ENCODE data around the gene C11orf86.

The C11orf86 gene

GRCh38 chr11:66966351-66966750 lies 8.8 kb upstream of the C11orf86 start:
- no peak overlapping the region for H3K4me3 ChIP-seq (ENCODE audit: insufficient read depth, low read depth, low read length)
- no peaks in the 10 kb centered on the region for H3K4me1 ChIP-seq (ENCODE audit: control insufficient read depth, insufficient read depth, low read length)
- no peaks in the 10 kb centered on the region for H3K36me3 ChIP-seq (ENCODE audit: control insufficient read depth, insufficient read depth, low read length)
- no peaks in the 10 kb centered on the region for H3K9me3 ChIP-seq (ENCODE audit: control insufficient read depth, low read length)
- H3K27ac ChIP-seq (ENCODE audit: insufficient read depth, low read depth, low read length, poor library complexity, severe bottlenecking): no peak overlapping the region
- no peaks in the 10 kb centered on the region for H3K27me3 ChIP-seq (ENCODE audit: control insufficient read depth, insufficient read depth, low read length, poor library complexity, severe bottlenecking)
- 90 to 94% methylated on average over 5 of the region's 5 CpGs for WGBS, 2 experiments

DNA sequence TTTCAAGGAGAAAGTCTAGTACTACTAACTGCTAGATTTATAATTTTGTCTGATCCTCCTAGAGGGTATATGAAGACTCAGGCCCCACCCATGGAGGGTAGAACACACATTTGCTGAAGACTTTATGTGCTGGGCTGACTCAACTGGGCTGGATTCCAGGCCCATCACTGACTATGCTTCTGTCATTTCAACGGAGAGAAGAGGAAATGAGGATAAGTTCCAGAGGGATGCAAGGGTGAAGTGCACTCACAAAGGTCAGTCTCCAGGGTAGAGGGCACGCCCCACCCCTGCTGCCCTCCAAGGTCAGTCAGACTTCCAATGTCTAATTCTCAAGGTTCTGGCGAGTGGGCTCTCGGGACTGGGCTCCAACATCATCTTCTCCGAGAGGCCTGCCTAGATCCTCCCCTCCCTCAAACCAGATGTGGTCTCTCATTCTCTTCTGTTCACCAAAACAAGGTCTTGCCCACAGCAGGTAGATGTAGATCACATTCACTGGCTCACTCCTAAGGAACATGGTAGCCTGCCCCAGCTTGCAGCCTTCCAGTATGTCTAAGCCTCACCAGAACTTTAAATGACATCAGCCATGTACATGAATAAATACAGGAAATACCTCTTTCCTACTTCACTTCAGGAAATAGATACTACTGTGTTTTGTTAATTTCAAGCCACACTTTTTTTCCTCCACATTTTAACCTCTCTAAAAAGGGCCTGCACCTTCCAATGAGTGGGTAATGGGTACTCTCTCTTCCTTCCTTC lies 7.3 kb upstream of the C11orf86 start:
- Histone ChIP-seq H3K4me3 (ENCODE audit: insufficient read depth, low read depth, low read length) (no peak overlapping the region), H3K27ac (ENCODE audit: insufficient read depth, low read depth, low read length, poor library complexity, severe bottlenecking) (no peak overlapping the region), H3K36me3 (ENCODE audit: control insufficient read depth, insufficient read depth, low read length) (no peaks in the 10 kb centered on the region), H3K9me3 (ENCODE audit: control insufficient read depth, low read length) (no peaks in the 10 kb centered on the region), H3K4me1 (ENCODE audit: control insufficient read depth, insufficient read depth, low read length) (no peaks in the 10 kb centered on the region), H3K27me3 (ENCODE audit: control insufficient read depth, insufficient read depth, low read length, poor library complexity, severe bottlenecking) (no peaks in the 10 kb centered on the region)
- 90 to 92% methylated on average over 5 of the region's 5 CpGs for WGBS, 2 experiments

GRCh38 chr11:66969584-66970225 lies 5.4 kb upstream of the C11orf86 start:
- Histone ChIP-seq H3K4me3 (ENCODE audit: insufficient read depth, low read depth, low read length) (no peak overlapping the region), H3K4me1 (ENCODE audit: control insufficient read depth, insufficient read depth, low read length) (no peaks in the 10 kb centered on the region), H3K27ac (ENCODE audit: insufficient read depth, low read depth, low read length, poor library complexity, severe bottlenecking) (no peak overlapping the region), H3K36me3 (ENCODE audit: control insufficient read depth, insufficient read depth, low read length) (no peaks in the 10 kb centered on the region), H3K27me3 (ENCODE audit: control insufficient read depth, insufficient read depth, low read length, poor library complexity, severe bottlenecking) (no peaks in the 10 kb centered on the region), H3K9me3 (ENCODE audit: control insufficient read depth, low read length) (no peaks in the 10 kb centered on the region)
- WGBS, 2 experiments: 91 to 98% methylated on average over 6 of the region's 6 CpGs

DNA sequence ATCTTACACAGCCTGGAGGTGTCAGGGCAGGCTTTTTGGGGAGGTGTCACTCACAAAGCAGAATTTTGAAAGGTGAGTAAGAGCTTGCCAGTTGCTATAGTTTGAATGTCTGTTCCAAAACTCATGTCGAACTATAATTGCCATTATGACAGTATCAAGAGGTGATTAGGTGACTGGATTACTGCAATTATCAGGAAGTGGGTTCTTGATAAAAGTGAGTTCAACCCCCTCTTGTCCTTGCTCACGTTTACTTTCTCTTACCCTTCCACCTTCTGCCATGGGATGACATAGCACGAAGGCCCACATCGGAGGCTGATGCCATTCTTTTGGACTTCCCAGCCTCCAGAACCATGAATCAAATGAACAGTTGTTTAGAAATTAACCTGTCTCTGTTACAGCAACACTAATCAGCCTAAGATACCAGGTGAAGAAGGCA lies 4.7 kb upstream of the C11orf86 start:
- no peaks in the 10 kb centered on the region for H3K9me3 ChIP-seq (ENCODE audit: control insufficient read depth, low read length)
- no peaks in the 10 kb centered on the region for H3K36me3 ChIP-seq (ENCODE audit: control insufficient read depth, insufficient read depth, low read length)
- H3K27me3 ChIP-seq (ENCODE audit: control insufficient read depth, insufficient read depth, low read length, poor library complexity, severe bottlenecking): no peaks in the 10 kb centered on the region
- H3K4me1 ChIP-seq (ENCODE audit: control insufficient read depth, insufficient read depth, low read length): no peaks in the 10 kb centered on the region
- no peak overlapping the region for H3K27ac ChIP-seq (ENCODE audit: insufficient read depth, low read depth, low read length, poor library complexity, severe bottlenecking)
- 94 to 97% methylated on average over 4 of the region's 4 CpGs for WGBS, 2 experiments
- H3K4me3 ChIP-seq (ENCODE audit: insufficient read depth, low read depth, low read length): no peak overlapping the region

DNA sequence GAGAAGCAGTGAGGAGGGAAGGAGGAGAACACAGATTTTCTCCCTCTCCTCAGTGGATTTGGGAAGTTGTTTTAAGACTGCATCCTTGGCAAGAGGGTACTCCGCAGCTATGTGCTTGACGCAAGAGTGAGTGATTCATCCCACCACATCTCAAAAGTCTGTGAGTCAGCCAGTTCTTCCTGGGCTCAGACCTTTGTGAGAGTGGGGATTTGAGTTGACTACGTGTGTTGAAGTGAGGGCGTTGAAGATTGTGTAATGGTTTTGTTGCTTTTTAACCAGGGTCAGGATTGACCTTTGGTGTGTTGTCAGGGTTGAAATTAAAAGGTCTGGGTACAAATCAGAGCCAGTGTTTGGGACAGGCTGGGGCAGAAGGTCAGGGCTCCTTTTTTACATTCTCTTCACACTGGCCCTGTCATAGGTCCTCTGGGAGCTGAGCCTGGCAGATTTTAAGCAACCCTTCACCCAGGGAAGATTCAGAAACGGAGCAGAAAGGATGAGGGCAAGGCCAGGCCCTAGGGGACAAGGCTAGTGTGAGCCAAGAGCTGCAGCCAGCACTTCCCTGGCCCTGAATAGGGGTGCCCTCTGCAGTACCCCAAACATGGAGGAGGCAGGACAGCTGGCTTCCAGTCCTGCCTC lies 4.2 kb upstream of the C11orf86 start:
- H3K4me3 ChIP-seq (ENCODE audit: insufficient read depth, low read depth, low read length): no peak overlapping the region
- no peaks in the 10 kb centered on the region for H3K9me3 ChIP-seq (ENCODE audit: control insufficient read depth, low read length)
- no peak overlapping the region for H3K27ac ChIP-seq (ENCODE audit: insufficient read depth, low read depth, low read length, poor library complexity, severe bottlenecking)
- H3K27me3 ChIP-seq (ENCODE audit: control insufficient read depth, insufficient read depth, low read length, poor library complexity, severe bottlenecking): no peaks in the 10 kb centered on the region
- H3K4me1 ChIP-seq (ENCODE audit: control insufficient read depth, insufficient read depth, low read length): no peaks in the 10 kb centered on the region
- WGBS, 2 experiments: 91 to 94% methylated on average over 5 of the region's 5 CpGs
- H3K36me3 ChIP-seq (ENCODE audit: control insufficient read depth, insufficient read depth, low read length): no peaks in the 10 kb centered on the region

- H3K27ac ChIP-seq (ENCODE audit: insufficient read depth, low read depth, low read length, poor library complexity, severe bottlenecking): no peak overlapping the region
- no peaks in the 10 kb centered on the region for H3K4me1 ChIP-seq (ENCODE audit: control insufficient read depth, insufficient read depth, low read length)
- H3K27me3 ChIP-seq (ENCODE audit: control insufficient read depth, insufficient read depth, low read length, poor library complexity, severe bottlenecking): no peaks in the 10 kb centered on the region
- H3K36me3 ChIP-seq (ENCODE audit: control insufficient read depth, insufficient read depth, low read length): no peaks in the 10 kb centered on the region
- H3K4me3 ChIP-seq (ENCODE audit: insufficient read depth, low read depth, low read length): no peak overlapping the region
- no peaks in the 10 kb centered on the region for H3K9me3 ChIP-seq (ENCODE audit: control insufficient read depth, low read length)
- 87 to 95% methylated on average over 2 of the region's 2 CpGs for WGBS, 2 experiments
Observed at GRCh38 chr11:66971488-66971887, 3.6 kb upstream of the C11orf86 start.

DNA sequence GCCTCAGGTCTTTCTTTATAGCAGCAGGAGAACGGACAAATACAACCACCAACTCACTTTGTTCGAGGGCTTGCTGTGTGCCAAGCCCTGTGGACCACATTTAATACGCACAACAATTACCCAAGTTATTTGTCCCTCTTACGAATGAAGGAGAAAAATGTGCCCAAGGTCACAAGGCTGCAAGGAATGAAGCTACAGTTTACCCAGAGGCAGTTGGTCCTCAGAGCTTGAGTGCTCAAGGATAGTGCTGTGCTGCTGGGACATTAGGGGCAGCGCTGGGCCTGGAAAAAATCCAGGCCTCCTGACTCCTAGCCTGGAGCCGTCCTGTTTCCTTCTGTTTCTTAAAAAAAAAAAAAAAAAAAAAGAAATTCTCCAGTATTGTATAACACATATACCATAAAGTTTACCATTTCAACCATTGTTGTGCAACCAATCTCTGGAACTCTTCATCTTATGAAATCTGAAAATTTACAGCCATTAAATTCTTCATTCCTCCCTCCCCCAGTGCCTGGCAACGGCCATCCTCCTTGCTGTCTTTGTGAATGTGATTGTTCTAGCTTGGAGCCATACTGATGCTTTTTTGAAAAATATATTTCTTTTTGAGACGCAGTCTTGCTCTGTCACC lies 1.0 kb upstream of the C11orf86 start:
- Histone ChIP-seq H3K27ac (ENCODE audit: insufficient read depth, low read depth, low read length, poor library complexity, severe bottlenecking) (no peak overlapping the region), H3K27me3 (ENCODE audit: control insufficient read depth, insufficient read depth, low read length, poor library complexity, severe bottlenecking) (no peaks in the 10 kb centered on the region), H3K4me3 (ENCODE audit: insufficient read depth, low read depth, low read length) (no peak overlapping the region), H3K4me1 (ENCODE audit: control insufficient read depth, insufficient read depth, low read length) (no peaks in the 10 kb centered on the region), H3K36me3 (ENCODE audit: control insufficient read depth, insufficient read depth, low read length) (no peaks in the 10 kb centered on the region), H3K9me3 (ENCODE audit: control insufficient read depth, low read length) (no peaks in the 10 kb centered on the region)
- 91 to 92% methylated on average over 8 of the region's 8 CpGs for WGBS, 2 experiments

DNA sequence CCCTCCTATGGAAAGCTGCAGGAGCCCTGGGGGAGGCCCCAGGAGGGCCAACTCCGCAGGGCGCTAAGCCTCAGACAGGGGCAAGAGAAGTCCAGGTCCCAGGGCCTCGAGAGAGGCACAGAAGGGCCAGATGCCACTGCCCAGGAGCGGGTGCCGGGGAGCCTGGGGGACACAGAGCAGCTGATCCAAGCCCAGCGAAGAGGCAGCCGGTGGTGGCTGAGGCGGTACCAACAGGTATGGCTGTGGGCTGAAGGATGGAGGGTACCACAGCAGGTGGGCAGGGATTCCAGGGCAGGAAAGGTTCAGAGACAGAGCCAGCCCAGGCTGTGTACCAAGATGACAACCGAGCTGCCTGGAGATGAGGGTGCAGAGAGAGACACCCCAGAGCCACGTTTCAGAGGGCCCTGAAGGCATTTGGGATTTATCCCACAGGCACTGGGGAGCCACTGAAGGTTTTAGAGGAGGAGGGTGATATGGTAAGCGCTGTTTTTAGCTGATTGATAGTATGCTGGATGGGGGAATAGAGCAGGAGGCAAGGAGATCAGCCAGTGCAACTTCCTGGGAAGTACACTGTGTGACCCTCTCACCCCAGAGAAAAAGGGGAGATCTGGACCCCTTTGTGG lies 412 bp downstream of the C11orf86 start:
- Histone ChIP-seq H3K27ac (ENCODE audit: insufficient read depth, low read depth, low read length, poor library complexity, severe bottlenecking) (no peak overlapping the region), H3K9me3 (ENCODE audit: control insufficient read depth, low read length) (no peaks in the 10 kb centered on the region), H3K4me1 (ENCODE audit: control insufficient read depth, insufficient read depth, low read length) (no peaks in the 10 kb centered on the region), H3K27me3 (ENCODE audit: control insufficient read depth, insufficient read depth, low read length, poor library complexity, severe bottlenecking) (no peaks in the 10 kb centered on the region), H3K4me3 (ENCODE audit: insufficient read depth, low read depth, low read length) (no peak overlapping the region), H3K36me3 (ENCODE audit: control insufficient read depth, insufficient read depth, low read length) (no peaks in the 10 kb centered on the region)
- WGBS, 2 experiments: 73% methylated on average over 11 of the region's 11 CpGs

DNA sequence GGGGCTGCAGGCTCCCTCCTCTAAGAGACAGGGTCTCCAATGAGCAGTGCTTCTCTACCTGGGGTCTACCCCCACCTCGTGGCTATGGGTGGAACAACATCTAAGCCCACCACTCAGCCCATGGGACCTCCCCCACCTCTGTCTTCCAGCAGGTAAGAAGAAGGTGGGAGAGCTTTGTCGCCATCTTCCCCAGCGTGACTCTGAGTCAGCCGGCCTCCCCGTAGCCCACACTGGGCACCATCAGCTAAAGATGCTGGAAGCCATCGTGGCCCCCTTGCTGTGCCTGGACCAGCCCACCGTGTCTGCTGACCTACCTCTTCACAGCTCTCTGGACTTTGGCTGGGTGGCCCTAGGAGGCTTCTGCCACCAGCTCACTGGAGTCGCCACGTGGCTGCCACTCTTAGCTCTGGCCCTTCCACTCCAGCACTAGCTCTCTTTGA lies 944 bp downstream of the C11orf86 start:
- H3K4me1 ChIP-seq (ENCODE audit: control insufficient read depth, insufficient read depth, low read length): no peaks in the 10 kb centered on the region
- H3K27me3 ChIP-seq (ENCODE audit: control insufficient read depth, insufficient read depth, low read length, poor library complexity, severe bottlenecking): no peaks in the 10 kb centered on the region
- no peaks in the 10 kb centered on the region for H3K9me3 ChIP-seq (ENCODE audit: control insufficient read depth, low read length)
- H3K36me3 ChIP-seq (ENCODE audit: control insufficient read depth, insufficient read depth, low read length): no peaks in the 10 kb centered on the region
- 44 to 45% methylated on average over 9 of the region's 9 CpGs for WGBS, 2 experiments
- no peak overlapping the region for H3K27ac ChIP-seq (ENCODE audit: insufficient read depth, low read depth, low read length, poor library complexity, severe bottlenecking)
- H3K4me3 ChIP-seq (ENCODE audit: insufficient read depth, low read depth, low read length): no peak overlapping the region

GRCh38 chr11:66976925-66977324 lies 1.8 kb downstream of the C11orf86 start:
- 88 to 89% methylated on average over 6 of the region's 6 CpGs for WGBS, 2 experiments
- no peaks in the 10 kb centered on the region for H3K9me3 ChIP-seq (ENCODE audit: control insufficient read depth, low read length)
- H3K4me3 ChIP-seq (ENCODE audit: insufficient read depth, low read depth, low read length): no peak overlapping the region
- H3K4me1 ChIP-seq (ENCODE audit: control insufficient read depth, insufficient read depth, low read length): no peaks in the 10 kb centered on the region
- H3K27ac ChIP-seq (ENCODE audit: insufficient read depth, low read depth, low read length, poor library complexity, severe bottlenecking): no peak overlapping the region
- H3K36me3 ChIP-seq (ENCODE audit: control insufficient read depth, insufficient read depth, low read length): no peaks in the 10 kb centered on the region
- H3K27me3 ChIP-seq (ENCODE audit: control insufficient read depth, insufficient read depth, low read length, poor library complexity, severe bottlenecking): no peaks in the 10 kb centered on the region

All from ectodermal cell (in vitro differentiated cells).